Stimulated activated CD4-positive, alpha-beta T cell treated with anti-CD3 and anti-CD28 coated beads, Interleukin-1b, Interleukin-23, amount 100 ng/mL, for 48 hours (primary cell): ENCODE results near the gene MLH1.
A peak's percentile ranks its signal among the peaks of the same experiment; 100 is the strongest.
"Not testable (repeated sequence)": the region's sequence is repeated elsewhere in the genome, so short reads cannot be mapped to it uniquely, and the experiment has no call there.

Source experiments
- DNase-seq: peaks from one replicate; pipeline ENCODE4 v3.0.0-alpha.2; 2020

MLH1 gene

GRCh38 chr3:36993326-36994283 is at the start of gene MLH1:
Gene MLH1, plus strand, starts transcription at chr3:36993518. Its CDS starts 30 bp downstream, at chr3:36993548.
- DNase-seq, result peak; percentile 99

DNA sequence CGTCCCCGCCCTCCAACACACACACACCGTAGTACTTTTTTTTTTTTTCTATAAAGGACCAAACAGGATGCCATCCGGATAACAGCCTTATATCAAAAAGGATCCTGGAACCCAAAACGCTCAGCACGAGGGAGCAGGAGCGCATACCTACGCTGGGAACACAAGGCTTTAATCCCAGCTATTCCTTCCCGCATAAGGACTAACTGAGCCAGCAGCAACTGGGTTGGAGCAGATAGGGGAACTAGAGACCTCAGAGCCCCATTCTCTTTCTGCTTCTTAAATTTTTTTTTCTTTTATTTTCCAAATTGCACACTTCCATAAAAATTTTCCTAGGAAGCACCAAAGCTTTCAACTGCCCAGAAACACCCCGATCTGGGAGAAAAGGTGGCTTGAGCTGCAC is 49.7 kb upstream of the MLH1 start:
- no peak for DNase-seq

- DNase-seq, result peak; percentile 30
Observed at GRCh38 chr3:36944012-36944640, 49.2 kb upstream of the MLH1 start.

DNA sequence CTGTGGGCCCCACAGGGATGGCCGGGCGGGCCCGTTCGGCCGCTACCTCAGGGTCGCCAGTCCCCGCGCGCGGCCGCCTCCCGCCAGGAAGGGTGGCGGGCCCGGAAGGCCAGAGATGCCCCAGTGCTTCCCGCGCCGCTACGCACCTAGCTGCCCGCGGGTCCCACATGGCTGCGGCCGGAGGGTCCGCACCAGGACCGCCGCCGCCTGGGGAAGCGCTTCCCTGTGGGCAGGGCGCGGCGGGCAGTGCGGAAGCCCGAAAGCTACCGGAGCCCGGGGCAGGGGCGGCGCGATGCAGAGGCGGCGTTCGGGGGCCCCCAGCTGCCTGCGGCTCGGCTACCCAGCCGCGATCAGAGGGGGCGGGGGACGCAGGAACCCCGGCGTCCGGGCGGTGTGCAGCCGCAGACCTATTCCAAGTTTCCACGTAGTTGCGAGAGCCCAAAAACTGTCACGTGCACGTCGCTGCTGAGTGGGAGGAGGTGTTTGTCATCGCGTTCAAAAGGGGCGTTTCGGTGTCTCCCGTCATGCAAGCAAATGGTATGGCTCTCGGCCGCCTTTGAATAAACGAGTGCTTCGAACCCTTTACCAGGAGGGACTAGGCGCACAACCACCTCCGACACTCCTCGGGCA is 48.6 kb upstream of the MLH1 start, which contains the start of gene TRANK1:
TRANK1 (minus strand) TSS at position 414 of the 630 bp plus-strand sequence; CDS start at position 169, 245 bp downstream.
- DNase-seq, result peak; percentile 82

DNA sequence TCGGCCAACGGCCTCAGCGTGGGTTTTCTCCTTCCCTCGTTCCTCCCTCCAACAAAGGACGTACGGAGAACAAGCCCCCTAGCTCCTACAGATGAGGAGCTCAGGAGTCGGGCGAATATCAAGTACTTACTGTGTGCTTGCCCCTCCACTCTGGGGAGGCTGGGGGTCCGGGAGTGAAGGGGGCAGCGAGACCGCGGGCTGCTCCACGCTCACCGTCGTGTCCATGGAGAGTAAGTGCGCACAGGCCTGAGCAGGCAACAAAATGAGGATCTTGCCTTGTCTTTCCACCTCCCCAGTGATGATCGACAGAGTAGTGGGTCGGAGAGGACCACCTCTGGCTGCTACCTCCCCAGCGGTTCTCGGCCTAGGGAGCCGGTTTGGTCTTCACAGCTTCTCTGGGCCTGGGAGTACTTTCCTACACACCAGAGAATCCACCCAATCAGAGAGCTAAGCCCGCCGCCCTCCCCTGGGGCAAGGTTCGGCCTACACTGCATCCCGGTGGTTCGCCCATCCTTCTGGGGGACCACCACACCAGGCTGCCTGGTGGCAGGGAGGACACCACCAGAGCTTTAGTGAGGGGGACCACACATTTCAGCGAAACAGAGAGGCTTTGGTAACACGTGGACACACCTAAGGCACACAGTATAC is 47.9 kb upstream of the MLH1 start:
- DNase-seq, result no peak

DNA sequence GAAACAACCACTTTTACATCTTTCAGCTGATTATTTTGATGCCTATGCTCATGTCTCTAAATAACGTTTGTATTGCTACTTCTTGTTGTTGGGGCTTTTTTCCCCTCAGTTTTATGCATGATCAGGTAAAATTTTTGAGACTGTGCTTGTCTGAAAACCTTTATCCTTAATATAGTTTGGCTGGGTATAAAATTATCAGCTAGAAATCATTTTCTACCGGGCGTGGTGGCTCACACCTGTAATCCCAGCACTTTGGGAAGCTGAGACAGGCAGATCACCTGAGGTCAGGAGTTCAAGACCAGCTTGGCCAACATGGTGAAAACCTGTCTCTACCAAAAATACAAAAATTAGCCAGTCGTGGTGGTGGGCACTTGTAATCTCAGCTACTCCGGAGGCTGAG is 45.5 kb upstream of the MLH1 start:
- DNase-seq, result not testable (repeated sequence)

DNA sequence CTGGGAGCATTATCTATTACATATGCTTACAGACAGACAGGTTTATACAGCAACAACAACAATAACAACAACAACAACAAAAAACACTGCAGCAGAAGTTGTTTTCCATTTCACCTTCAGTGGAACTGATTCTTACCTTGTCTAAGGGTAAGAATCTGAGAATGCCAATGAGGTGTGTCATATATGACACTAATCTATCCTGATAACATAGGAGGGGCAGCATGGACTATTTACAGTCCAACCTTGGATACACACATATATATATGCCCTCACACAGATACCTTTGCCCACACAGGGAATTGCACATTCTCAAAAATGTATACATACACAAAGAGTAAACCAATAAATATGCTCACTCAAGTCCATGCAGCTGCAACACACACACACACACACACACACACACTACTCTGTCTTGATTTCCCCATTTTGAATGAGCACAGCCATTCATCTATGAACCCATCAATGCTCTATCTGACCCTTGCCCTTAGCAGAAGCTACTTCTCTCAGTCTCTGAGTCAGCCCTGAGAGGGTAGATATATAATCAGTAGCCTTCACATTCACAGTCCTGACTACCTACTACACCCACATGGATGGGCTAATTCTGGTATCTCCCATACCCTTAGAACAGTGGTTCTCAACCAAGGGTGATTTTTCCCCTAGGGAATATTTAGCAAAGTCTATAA is 38.7 kb upstream of the MLH1 start:
- DNase-seq, result no peak

GRCh38 chr3:36956155-36956554 is 37.2 kb upstream of the MLH1 start:
- DNase-seq, result no peak

DNA sequence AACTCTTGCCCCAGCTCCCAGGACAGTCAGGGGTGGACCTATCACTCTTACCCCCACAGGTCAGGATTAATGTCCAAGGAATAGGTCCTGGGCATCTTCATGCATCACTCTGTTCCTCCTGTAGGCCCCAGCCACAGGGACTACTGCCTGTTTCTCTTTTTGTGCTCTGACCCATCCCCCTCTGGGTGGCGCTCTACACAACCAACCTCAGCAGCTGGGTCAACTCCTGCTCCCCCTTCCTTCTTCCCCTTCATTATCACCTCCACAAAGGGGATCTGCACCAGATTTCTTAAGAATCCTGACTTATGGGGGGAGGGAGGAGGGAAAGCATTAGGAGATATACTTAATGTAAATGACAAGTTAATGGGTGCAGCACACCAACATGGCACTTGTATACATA is 36.3 kb upstream of the MLH1 start:
- no peak for DNase-seq

- no peak for DNase-seq
Observed at GRCh38 chr3:36957862-36958686, 35.2 kb upstream of the MLH1 start.

DNA sequence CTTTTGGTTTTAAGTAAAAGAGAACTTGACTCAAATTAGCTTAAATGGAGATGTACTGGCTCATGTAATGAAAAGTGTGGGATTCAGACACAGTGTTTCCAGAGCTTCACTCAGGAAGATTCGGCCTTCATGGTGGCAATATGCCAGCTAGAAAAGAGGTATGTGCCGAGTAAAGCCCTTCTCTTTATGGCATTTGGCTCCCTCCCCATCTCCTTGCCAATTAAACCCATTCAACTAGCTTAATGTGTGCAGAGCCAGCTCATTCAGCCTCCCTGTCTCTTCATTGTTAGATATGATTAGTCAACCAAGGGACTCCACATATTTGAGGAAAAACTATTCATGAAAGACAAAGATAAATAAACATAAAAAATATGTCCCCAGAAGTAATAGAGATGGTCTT is 33.5 kb upstream of the MLH1 start:
- no peak for DNase-seq

GRCh38 chr3:36960502-36960901 is 32.8 kb upstream of the MLH1 start:
- DNase-seq, result no peak

- not testable (repeated sequence) for DNase-seq
Observed at GRCh38 chr3:36963008-36963407, 30.3 kb upstream of the MLH1 start.

DNA sequence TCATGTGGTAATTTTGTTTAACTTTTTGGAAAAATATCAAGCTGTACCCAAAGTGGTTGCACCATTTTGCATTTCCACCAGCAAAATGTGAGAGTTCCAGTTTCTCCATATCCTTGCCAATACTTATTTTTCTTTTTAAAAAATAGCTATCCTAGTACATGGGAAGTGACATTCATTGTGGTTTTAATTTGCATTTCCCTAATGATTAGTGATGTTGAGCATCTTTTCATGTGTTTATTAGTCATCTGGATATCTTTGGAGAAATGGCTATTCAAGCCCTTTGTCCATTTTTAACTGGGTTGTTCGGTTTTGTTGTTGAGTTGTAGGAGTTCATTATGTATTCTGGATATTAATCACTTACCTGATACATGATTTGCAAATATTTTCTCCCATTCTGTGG is 29.0 kb upstream of the MLH1 start:
- no peak for DNase-seq

DNA sequence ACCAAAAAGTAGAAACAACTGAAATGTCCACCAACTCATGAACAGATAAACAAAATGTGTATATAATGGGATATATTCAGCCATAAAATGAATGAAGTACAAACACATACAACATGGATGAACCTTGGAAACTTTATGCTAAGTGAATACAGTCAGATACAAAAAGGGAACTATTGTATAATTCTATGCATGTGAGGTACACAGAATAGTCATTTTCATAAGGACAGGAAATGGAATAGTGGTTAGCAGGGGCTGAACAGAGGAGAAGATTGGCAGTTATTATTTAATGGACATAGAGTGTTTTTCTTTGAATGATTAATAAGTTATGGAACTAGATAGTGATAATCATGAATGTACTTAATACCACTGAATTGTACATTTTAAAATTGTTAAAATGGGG is 28.5 kb upstream of the MLH1 start:
- no peak for DNase-seq

DNA sequence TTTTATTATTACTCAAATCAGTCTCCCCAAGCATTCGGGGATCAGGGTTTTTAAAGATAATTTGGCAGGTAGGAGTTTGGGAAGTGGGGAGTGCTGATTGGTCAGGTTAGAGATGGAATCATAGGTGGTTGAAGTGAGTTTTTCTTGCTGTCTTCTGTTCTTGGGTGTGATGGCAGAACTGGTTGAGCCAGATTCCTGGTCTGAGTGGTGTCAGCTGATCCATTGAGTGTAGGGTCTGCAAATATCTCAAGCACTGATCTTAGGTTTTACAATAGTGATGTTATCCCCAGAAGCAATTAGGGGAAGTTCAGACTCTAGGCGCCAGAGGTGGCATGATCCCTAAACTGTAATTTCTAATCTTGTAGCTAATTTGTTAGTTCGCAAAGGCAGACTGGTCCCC is 27.9 kb upstream of the MLH1 start:
- DNase-seq, result no peak

GRCh38 chr3:36969085-36969484 is 24.2 kb upstream of the MLH1 start:
- DNase-seq, result no peak

DNA sequence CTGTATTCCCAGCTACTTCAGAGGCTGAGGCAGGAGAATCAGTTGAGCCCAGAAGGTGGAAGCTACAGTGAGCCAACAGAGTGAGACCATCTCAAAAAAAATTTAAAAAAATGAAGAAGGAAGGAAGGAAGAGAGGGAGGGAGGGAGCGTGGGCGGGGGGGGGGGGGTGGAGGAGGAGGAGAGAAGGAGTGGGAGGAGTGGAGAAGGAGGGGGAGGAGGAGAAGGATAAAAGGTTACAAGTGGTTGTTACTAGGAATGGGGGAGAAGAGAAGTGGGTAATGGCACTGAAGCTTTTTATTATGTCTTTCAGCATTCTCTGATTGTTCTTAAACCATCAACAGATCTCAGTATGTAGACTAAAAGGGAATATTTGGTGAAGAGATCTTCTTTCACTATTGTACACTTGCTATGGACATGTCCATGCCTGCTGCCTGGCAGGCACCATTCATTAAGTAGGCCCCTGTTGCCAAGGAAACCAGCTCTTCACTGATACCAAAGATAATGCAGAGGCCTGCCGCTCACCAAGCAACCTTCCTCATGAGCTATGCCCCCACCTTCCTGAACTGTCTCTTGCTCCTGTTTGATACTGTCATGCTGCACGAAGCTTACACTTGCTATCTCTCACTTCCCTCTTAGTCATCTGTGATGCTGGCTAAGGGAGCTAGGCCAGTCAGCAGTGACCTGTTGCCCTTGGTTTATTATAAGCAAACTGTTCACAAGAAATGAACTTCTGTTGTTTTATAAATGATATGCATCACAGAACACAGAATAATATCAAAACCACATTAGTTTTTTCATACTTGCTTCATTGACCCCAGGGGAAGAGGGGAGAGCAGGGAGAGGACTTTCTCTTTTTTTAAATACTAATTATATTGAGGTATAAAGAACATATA is 23.5 kb upstream of the MLH1 start:
- DNase-seq, result peak; percentile 53

DNA sequence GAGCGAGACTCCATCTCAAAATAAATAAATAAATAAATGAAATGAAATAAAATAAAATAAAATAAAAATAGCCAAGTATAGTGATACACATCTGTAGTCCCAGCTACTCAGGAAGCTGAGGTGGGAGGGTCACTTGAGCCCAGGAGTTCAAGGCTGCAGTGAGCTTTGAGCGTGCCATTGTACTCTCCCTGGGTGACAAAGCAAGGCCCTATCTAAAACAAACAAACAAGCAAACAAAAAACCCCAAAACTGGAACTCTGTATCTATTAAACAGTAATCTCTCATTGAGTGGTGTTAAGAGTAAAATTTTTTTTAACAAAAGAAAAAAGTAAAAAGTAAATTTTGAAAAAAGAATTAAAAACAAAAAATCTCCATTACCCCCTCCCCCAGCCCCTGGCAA is 21.2 kb upstream of the MLH1 start:
- DNase-seq, result no peak

GRCh38 chr3:36973139-36973538 is 20.2 kb upstream of the MLH1 start:
- no peak for DNase-seq

DNA sequence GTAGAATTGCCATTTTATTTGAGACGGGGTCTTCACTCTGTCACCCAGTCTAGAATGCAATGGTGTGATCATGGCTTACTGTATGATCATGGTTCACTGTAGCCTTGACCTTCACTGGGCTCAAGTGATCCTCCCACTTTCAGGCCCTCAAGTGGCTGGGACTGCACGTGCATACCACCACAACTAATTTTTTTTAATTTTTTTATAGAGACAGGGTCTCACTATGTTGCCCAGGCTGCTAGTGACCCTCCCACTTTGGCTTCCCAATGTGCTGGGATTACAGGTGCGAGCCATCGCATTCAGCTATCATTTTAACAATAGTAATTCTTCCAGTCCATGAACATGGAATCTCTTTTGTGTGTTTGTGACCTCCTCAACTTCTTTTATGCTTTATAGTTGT is 12.3 kb upstream of the MLH1 start:
- no peak for DNase-seq
